HG03460 (cell line): Measurements from ENCODE around the gene CDC6.
A peak's percentile ranks its signal among the peaks of the same experiment; 100 is the strongest.

Source experiments
- ATAC-seq: cut with Tn5 transposase; IDR thresholded peaks from one replicate; pipeline ENCODE4 v1.9.1; 2021; ENCODE audit not compliant: unreplicated experiment

The CDC6 gene

GRCh38 chr17:40322358-40323315 is 35.0 kb downstream of the CDC6 start:
- ATAC-seq, result peak; percentile 32

- no peak for ATAC-seq
Observed at GRCh38 chr17:40323391-40324381, 36.0 kb downstream of the CDC6 start.

GRCh38 chr17:40325156-40326013 is 37.7 kb downstream of the CDC6 start:
- ATAC-seq, result no peak

DNA sequence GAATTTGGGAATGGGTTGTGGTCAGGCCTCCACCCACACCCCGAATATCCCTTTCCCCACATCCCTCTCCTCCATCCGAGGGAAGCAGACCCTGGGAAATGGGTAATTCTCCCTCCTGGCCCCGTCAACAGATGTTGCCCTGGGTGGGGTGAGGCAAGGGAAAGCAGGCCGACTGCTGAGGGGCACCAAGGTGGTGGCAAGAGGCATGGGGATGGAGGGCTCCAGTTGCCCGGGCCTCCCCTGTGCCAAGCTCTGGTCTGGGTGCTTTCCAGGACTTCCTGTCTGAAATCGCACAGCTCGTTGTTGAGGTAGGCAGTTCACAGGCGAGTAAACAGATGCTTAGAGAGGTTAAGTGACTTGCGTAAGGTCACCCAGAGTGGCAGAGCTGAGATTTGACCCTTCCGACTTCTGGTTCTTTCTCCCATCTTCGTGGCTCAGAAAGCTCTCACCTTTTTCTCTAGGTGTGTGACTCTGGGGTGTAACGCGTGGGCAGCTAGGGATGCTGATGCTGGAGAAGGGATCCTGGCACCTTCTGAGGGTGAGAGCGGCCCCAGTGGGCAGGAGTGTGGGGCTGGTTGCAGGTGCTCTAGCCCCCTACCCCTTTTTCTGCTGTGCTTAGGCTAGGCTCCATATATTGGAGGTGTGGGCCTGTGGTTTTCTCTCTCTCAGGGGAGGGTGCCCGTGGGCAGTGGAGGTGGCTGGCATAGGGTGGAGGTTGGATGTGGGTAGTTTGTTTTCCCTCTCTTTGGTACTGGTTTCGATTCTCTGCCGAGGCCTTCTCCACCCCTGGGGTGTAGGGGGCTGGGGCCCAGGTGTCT is 38.5 kb downstream of the CDC6 start:
- no peak for ATAC-seq

- no peak for ATAC-seq
Observed at GRCh38 chr17:40326832-40327199, 39.1 kb downstream of the CDC6 start.

- ATAC-seq, result no peak
Observed at GRCh38 chr17:40327244-40327729, 39.6 kb downstream of the CDC6 start.

- no peak for ATAC-seq
Observed at GRCh38 chr17:40327735-40328385, 40.2 kb downstream of the CDC6 start.

DNA sequence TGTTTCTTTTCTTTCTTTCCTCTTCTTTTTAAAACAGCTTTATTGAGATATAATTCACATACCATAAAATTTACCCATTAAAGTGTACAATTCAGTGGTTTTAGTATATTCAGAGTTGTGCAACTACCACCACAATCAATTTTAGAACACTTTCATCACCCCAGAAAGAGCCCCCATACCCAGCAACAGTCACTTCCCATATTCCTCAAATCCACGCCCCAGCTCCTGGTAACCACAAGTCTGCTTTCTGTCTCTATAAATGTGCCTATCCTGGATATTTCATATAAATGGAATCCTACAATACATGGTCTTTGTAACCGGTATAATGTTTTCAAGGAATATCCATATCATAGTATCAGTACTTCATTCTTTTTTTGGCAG is 40.7 kb downstream of the CDC6 start:
- no peak for ATAC-seq

DNA sequence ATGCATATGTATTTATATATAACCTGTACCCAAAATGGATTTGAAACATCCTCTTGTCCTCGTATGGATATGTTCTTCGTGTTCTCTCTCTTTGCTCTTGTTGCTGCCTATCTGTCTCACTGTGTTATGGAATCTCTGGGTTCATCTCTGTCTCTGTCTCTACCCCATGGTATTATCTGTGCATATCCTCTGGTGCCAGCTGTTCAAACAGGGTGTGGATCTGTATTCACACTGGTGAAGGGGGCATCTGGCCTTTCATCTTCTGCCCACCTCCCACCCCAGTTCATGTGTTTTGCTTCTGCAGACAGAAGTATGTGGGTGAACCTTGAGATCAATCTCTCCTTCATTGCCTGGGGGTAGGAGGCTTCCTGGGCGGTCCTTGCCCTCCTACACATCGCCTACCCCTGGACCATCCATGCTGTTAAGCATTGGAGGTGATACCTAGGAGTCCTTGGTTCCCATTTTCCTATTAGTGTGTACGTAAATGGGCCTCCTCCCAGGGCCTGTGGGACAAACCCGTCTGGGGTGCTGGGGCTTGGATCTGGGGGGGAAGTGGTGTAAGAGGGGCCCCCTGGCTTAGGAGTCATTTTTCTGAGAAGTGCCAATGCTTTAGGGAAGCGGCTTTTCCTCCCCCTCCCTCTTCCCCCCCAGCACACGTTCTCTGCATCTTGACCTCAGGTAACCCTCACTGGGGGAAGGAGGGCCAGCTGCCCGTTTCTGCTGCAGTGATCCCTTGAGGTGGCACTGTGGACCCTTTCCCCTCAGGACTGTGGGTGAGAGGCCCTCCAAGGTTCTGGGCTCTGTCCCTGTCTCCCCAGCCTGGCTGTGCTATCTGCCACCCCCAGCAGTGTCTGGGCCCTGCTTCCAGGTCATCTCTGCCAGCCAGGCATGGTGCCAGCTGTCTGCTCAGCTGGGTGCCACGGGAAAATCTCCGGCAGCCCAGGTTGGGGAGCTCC is 42.4 kb downstream of the CDC6 start:
- no peak for ATAC-seq

DNA sequence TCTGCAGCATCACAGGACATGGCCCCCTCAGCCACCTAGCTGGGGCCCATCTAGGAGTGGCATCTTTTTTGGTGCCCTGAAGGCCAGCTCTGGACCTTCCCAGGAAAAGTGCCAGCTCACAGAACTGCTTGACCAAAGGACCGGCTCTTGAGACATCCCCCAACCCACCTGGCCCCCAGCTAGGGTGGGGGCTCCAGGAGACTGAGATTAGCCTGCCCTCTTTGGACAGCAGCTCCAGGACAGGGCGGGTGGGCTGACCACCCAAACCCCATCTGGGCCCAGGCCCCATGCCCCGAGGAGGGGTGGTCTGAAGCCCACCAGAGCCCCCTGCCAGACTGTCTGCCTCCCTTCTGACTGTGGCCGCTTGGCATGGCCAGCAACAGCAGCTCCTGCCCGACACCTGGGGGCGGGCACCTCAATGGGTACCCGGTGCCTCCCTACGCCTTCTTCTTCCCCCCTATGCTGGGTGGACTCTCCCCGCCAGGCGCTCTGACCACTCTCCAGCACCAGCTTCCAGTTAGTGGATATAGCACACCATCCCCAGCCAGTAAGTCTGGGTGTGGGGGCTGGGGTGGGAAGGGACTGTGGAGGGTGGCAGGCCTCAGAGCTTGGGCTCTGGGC is 43.3 kb downstream of the CDC6 start:
- ATAC-seq, result no peak

DNA sequence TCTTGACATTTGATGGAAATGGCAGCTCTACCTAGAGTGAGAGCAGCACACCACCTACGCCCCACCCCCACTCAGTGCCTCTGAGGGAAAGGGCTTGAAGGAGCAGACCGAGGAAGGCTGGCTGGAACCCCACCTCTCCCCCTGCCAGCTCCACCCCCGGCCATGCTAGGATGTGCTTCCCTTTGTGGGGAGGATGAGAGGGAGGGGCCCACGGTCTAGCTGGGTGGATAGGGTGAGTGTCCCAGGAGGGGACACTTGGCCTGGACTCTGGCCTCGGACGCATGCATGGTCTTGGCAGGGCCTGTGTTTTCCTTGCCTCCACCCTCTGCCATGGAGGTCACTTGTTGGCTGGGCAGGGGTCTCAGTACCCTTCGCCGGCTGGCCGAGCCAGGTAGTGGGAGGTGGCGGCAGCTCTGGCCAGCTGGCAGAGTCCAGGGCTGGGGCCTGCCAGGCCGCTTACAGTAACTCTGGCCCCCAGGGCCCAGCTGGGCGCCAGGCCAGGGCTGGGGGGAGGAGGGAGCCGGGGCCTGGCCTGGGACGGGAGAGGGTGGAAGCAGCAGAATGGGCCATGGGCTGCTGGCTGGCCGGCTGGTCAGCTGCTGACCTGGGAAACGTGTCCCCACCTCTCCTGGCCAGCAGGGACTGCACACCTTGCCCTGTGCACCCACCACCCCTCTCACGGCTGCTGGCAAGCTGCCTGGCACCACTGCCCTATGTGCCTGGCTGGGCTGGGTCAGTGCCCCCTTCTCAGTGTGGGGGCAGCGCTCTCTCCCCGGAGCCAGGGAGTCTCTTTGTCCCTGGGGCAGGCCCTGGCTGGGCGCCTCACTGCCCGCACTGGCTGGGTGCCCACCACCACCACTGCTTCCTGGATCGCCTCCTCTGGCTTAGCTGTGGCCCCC is 44.3 kb downstream of the CDC6 start:
- no peak for ATAC-seq

- no peak for ATAC-seq
Observed at GRCh38 chr17:40333781-40334448, 46.2 kb downstream of the CDC6 start.

DNA sequence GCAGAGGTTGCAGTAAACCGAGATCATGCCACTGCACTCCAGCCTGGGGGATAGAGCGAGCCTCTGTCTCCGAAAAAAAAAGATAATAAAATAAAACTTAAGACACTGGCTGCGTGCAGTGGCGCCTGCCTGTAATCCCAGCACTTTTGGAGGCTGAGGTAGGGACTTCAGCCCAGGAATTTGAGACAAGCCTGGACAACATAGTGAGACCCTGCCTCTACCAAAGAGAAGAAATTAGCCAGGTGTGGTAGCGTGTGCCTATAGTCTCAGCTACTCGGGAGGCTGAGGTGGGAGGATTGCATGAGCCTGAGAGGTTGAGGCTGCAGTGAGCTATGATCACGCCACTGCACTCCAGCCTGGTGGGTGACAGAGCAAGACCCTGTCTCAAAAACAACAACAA is 47.9 kb downstream of the CDC6 start:
- ATAC-seq, result no peak

DNA sequence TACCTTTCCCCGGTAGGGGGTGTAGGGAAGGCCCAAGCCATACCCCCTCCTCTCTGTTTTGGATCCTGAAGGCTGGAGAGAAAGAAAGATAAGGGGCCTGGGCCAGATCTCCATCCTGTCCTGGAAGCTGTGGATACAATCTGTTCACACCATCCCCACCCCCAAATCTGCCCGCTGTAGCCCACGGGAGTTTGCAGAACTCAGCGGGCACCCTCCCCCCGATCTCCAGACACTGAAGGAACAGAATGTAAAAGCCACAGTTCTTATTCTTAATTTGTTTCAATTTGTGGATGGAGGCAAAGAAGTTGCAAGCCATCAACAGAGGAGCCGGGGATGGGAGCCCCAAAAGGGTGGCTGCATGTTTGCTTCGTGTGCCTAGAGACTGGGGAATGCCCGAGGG is 49.7 kb downstream of the CDC6 start:
- ATAC-seq, result no peak

DNA sequence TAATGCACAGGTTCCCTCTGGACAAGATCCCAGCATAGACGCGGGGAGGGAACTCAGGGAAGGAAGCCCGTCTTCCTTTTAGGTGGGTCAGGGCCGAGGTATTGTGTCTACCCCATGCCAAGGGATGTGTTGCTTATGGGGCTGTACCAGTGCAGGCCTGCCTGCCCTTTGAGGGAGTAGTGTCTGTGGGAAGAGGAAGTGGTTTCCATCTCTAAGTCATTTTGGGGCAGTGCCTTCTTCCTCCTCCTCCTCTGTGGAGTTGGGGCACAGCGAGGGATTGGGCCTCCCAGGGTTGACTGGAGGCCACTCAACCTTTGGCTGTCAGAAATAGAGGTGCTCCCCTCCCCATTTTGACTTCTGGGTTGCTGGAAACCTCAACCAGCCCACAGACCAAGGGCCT is 50.4 kb downstream of the CDC6 start:
- no peak for ATAC-seq
